Keratinocyte (primary cell): ENCODE data around the gene FOXP3. TPM values are rescaled to one million over a fixed set of nuclear protein-coding genes. Genes with fewer than 3 reads are reported as not detected.

Experiments used
- DNase-seq: peaks from one replicate; pipeline ENCODE4 v3.0.0-alpha.2; 2011; ENCODE audit warnings: low read depth, missing footprints, low spot score
- FAIRE-seq: peaks from 2 replicates; lab custom pipeline; 2011; peaks lifted over from hg19 to GRCh38; lab: Jason Lieb, UNC
- H2AFZ ChIP-seq: 2 replicates; pipeline ENCODE4 v1.6.0; 2012; ENCODE audit warnings: low read length, control low read depth, inconsistent platforms; ENCODE audit not compliant: control insufficient read depth
- H3K27ac ChIP-seq: 2 replicates; pipeline ENCODE4 v1.5.1; 2011; ENCODE audit warnings: low read length; ENCODE audit not compliant: control insufficient read depth, insufficient read depth
- H3K27me3 ChIP-seq: 3 replicates; pipeline ENCODE4 v1.6.0; 2011; ENCODE audit warnings: low read length; ENCODE audit not compliant: control insufficient read depth, insufficient read depth; ENCODE audit errors: extremely low read depth
- H3K36me3 ChIP-seq, 2 experiments: 2 replicates in 1 of 2; 3 replicates in 1 of 2; pipeline ENCODE4 v1.5.1; 2011; ENCODE audit warnings: low read length in 2 of 2, mild to moderate bottlenecking in 1 of 2; ENCODE audit not compliant: control insufficient read depth in 2 of 2, insufficient read depth in 2 of 2; ENCODE audit errors: extremely low read depth in 1 of 2
- H3K4me1 ChIP-seq: 3 replicates; pipeline ENCODE4 v1.5.1; 2011; ENCODE audit warnings: low read length; ENCODE audit not compliant: control insufficient read depth, insufficient read depth; ENCODE audit errors: extremely low read depth
- H3K4me2 ChIP-seq: 3 replicates; pipeline ENCODE4 v1.6.0; 2011; ENCODE audit warnings: low read depth, low read length; ENCODE audit not compliant: control insufficient read depth, insufficient read depth; ENCODE audit errors: extremely low read depth
- H3K4me3 ChIP-seq, 3 experiments: fragments of 200-600 bp in 1 of 3; sonication (generic) in 1 of 3; 2 replicates in 2 of 3; 3 replicates in 1 of 3; pipeline ENCODE4 v1.5.1; 2011 to 2016; ENCODE audit warnings: low read length in 3 of 3, mild to moderate bottlenecking in 3 of 3, control low read depth in 2 of 3, inconsistent platforms in 1 of 3, low read depth in 1 of 3, mixed read lengths in 1 of 3, mixed run types in 1 of 3, moderate library complexity in 1 of 3; ENCODE audit not compliant: control insufficient read depth in 2 of 3, insufficient read depth in 2 of 3; ENCODE audit errors: extremely low read depth in 1 of 3
- H3K79me2 ChIP-seq: 2 replicates; pipeline ENCODE4 v1.6.0; 2012; ENCODE audit warnings: low read length; ENCODE audit not compliant: control insufficient read depth, insufficient read depth
- H3K9ac ChIP-seq: 3 replicates; pipeline ENCODE4 v1.6.0; 2011; ENCODE audit warnings: low read length; ENCODE audit not compliant: control insufficient read depth, insufficient read depth; ENCODE audit errors: extremely low read depth
- H3K9me1 ChIP-seq: 3 replicates; pipeline ENCODE4 v1.6.0; 2011; ENCODE audit warnings: low read length; ENCODE audit not compliant: control insufficient read depth, insufficient read depth; ENCODE audit errors: extremely low read depth
- H3K9me3 ChIP-seq: 2 replicates; pipeline ENCODE4 v1.5.1; 2012; ENCODE audit warnings: low read depth, low read length; ENCODE audit not compliant: control insufficient read depth
- H4K20me1 ChIP-seq: 3 replicates; pipeline ENCODE4 v1.6.0; 2011; ENCODE audit warnings: low read length; ENCODE audit not compliant: control insufficient read depth, insufficient read depth; ENCODE audit errors: extremely low read depth
- EZH2 ChIP-seq: IDR thresholded peaks from one replicate; pipeline ENCODE4 v1.6.1; 2012; ENCODE audit warnings: inconsistent platforms, mild to moderate bottlenecking, low read length, moderate library complexity
- dilution Hi-C: fragments of 300-500 bp; cut with MboI; formaldehyde crosslinking; loops from one replicate; pipeline ENCODE4 v1.7.0; 2020; ENCODE audit warnings: low sequenced_read_pairs; ENCODE audit not compliant: extremely low pct_ligation_motif_present
- polyA plus RNA-seq, 5 experiments: library from polyadenylated mRNA; depleted of rRNA in 3 of 5; stranded (reverse) in 3 of 5; stranded (forward) in 1 of 5; unstranded in 1 of 5; fragments of >200 nt; gene quantifications; 1 replicate in 1 of 5; 2 replicates in 3 of 5; 3 replicates in 1 of 5; pipeline versions ENCODE4 v1.2.1 to v1.2.3, GENCODE V29; 2011 to 2012; ENCODE audit warnings: missing spikeins in 2 of 5, low read depth in 1 of 5, low replicate concordance in 1 of 5
- TF ChIP-seq, protein P1 (sequence below), 3 experiments: IDR thresholded peaks in 1 of 3; conservative IDR thresholded peaks in 1 of 3; optimal IDR thresholded peaks in 1 of 3; 2 replicates in 2 of 3; 3 replicates in 1 of 3; pipeline versions ENCODE3 to v1.5.1; 2011; ENCODE audit warnings: low read length in 3 of 3, mild to moderate bottlenecking in 3 of 3, moderate library complexity in 2 of 3, control low read depth in 1 of 3, inconsistent platforms in 1 of 3; ENCODE audit not compliant: insufficient read depth in 2 of 3; ENCODE audit errors: extremely low read depth in 1 of 3

Gene FOXP3
- polyA plus RNA-seq, 1 donor (not counting 4 experiments of a cell fraction or from before 2014, with no cell fraction given), result 0.05 TPM

DNA sequence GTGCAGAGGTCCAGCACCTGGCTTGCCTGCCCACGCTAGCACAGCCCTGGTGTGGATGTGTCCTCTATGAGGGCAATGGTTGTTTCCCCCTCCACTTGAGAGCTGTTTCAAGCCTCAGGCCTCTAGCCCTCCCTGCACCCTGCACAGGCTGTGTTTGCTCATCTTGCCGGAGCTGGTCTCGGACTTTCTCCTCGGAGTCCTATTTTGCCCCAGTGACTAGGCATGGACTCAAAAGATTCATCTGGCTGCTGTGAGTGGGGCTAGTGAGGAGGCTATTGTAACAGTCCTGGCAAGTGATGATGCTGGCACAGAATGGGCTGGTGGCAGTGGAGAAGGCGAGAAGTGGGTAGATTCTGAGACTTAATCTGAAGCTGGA, 5.8 kb downstream of the FOXP3 start:
- Histone ChIP-seq H3K36me3 (no peaks in the 10 kb centered on the region), H4K20me1 (no peaks in the 10 kb centered on the region), H3K4me2 (no peak overlapping the region), H3K9me1 (no peaks in the 10 kb centered on the region), H3K79me2 (no peaks in the 10 kb centered on the region), H3K27me3 (no peaks in the 10 kb centered on the region), H3K9me3 (no peaks in the 10 kb centered on the region), H3K9ac (no peak overlapping the region), H3K4me1 (no peaks in the 10 kb centered on the region), H3K4me3 (no peak overlapping the region), H3K27ac (no peak overlapping the region), H2AFZ (no peak overlapping the region)
- TF ChIP-seq, protein P1, sequence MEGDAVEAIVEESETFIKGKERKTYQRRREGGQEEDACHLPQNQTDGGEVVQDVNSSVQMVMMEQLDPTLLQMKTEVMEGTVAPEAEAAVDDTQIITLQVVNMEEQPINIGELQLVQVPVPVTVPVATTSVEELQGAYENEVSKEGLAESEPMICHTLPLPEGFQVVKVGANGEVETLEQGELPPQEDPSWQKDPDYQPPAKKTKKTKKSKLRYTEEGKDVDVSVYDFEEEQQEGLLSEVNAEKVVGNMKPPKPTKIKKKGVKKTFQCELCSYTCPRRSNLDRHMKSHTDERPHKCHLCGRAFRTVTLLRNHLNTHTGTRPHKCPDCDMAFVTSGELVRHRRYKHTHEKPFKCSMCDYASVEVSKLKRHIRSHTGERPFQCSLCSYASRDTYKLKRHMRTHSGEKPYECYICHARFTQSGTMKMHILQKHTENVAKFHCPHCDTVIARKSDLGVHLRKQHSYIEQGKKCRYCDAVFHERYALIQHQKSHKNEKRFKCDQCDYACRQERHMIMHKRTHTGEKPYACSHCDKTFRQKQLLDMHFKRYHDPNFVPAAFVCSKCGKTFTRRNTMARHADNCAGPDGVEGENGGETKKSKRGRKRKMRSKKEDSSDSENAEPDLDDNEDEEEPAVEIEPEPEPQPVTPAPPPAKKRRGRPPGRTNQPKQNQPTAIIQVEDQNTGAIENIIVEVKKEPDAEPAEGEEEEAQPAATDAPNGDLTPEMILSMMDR (optimal IDR thresholded peaks at IDR 0.05 in 1 of 3, IDR thresholded peaks at IDR 0.05 in 1 of 3, conservative IDR thresholded peaks at IDR 0.05 in 1 of 3; ENCODE audit: extremely low read depth in 1 of 3, insufficient read depth in 2 of 3, low read length in 3 of 3), result no peak
- DNase-seq (no peak), FAIRE-seq (no peak)
- dilution Hi-C loops, result no loop called here

DNA sequence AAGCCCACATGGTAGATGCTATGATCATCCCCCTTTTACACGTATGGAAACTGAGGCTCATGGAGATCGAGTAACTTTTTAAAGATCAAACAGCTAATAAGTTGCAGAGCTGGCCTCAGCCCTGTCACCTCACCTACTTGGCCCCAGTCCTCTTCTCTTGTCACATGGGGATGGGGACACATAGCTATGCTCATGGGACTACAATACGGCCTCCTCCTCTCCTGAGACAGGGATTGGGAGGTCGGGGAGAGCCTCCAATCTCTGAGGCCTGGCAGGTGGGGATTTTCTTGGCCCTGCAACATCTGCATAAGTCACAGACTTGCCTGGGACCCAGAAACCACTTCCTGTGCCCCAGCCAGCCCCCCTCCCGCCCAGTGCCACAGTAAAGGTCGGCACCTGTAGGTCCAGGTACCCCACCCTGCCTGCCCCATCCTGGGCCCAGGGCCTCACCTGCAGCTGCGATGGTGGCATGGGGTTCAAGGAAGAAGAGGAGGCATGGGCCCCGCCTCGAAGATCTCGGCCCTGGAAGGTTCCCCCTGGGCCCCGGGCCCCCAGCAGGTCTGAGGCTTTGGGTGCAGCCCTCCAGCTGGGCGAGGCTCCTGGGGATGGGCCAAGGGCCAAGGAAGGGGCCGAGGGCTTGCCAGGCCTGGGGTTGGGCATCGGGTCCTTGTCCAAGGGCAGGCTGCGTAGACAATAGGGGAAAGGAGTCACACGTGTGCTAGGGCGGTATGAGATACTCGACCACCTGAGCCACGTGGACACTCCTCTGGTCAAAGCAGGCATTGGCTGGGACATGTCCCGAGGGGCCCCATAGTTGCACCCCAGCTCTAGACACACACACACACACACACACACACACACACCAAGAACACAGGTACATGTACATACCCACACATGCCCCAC, 6.4 kb downstream of the FOXP3 start:
- Histone ChIP-seq H3K9me1 (no peaks in the 10 kb centered on the region), H3K79me2 (no peaks in the 10 kb centered on the region), H4K20me1 (no peaks in the 10 kb centered on the region), H3K4me1 (no peaks in the 10 kb centered on the region), H3K4me2 (no peak overlapping the region), H3K4me3 (no peak overlapping the region), H3K9ac (no peak overlapping the region), H3K36me3 (no peaks in the 10 kb centered on the region), H3K9me3 (no peaks in the 10 kb centered on the region), H2AFZ (no peak overlapping the region), H3K27me3 (no peaks in the 10 kb centered on the region), H3K27ac (no peak overlapping the region)
- dilution Hi-C loops, result no loop called here
- FAIRE-seq (no peak), DNase-seq (no peak)
- TF ChIP-seq, protein P1 (optimal IDR thresholded peaks at IDR 0.05 in 1 of 3, IDR thresholded peaks at IDR 0.05 in 1 of 3, conservative IDR thresholded peaks at IDR 0.05 in 1 of 3; ENCODE audit: extremely low read depth in 1 of 3, insufficient read depth in 2 of 3, low read length in 3 of 3), result no peak
- TF ChIP-seq EZH2, result no peak
